Ishikawa (cell line): ENCODE measurements around the gene GLI3.

Experiments used
- CEBPB ChIP-seq: IDR thresholded peaks from 2 replicates; pipeline ENCODE4 v1.6.1; 2012
- CREB1 ChIP-seq: IDR thresholded peaks from 2 replicates; pipeline ENCODE4 v1.6.1; 2012; ENCODE audit warnings: low read depth
- EGR1 ChIP-seq: IDR thresholded peaks from 2 replicates; pipeline ENCODE4 v1.6.1; 2012
- EP300 ChIP-seq: IDR thresholded peaks from 2 replicates; pipeline ENCODE4 v1.6.1; 2012; ENCODE audit warnings: borderline replicate concordance
- FOXM1 ChIP-seq: IDR thresholded peaks from 2 replicates; pipeline ENCODE4 v1.6.1; 2012; ENCODE audit warnings: low read depth, borderline replicate concordance
- NFIC ChIP-seq: IDR thresholded peaks from 2 replicates; pipeline ENCODE4 v1.6.1; 2012
- RAD21 ChIP-seq: IDR thresholded peaks from 2 replicates; pipeline ENCODE4 v1.6.1; 2012; ENCODE audit warnings: low read depth
- TAF1 ChIP-seq: IDR thresholded peaks from 2 replicates; pipeline ENCODE4 v1.6.1; 2012; ENCODE audit warnings: low read depth, mild to moderate bottlenecking
- YY1 ChIP-seq: IDR thresholded peaks from 2 replicates; pipeline ENCODE4 v1.6.1; 2012; ENCODE audit warnings: low read depth
- ZBTB7A ChIP-seq: IDR thresholded peaks from 2 replicates; pipeline ENCODE4 v1.6.1; 2012; ENCODE audit warnings: low read depth
- TF ChIP-seq, protein P1 (sequence below): IDR thresholded peaks from 2 replicates; pipeline ENCODE4 v1.6.1; 2012
- TF ChIP-seq, protein P2 (sequence below): IDR thresholded peaks from 2 replicates; pipeline ENCODE4 v1.6.1; 2012; ENCODE audit warnings: low read depth, mild to moderate bottlenecking
- TF ChIP-seq, protein P3 (sequence below): IDR thresholded peaks from 2 replicates; pipeline ENCODE4 v1.6.1; 2012

DNA sequence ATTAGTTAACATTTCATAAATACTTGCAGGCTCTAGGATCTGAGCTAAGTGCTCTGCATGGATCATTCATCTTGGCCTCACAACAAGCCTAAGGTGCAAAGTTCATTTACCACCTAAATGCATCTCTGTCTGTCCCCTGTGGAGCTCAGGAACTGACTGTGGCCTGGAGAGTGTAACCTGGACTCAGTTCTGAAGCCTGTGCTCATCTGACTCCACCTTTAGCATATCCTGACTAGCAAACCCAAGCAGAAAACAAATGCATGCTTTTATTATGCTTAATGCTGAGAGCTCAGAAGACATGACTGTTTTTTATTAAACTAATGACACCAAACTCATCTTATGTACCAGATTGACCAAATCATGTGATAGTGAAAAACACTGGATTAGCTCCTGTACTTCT, 288.5 kb downstream of the GLI3 start:
- no peak for TF ChIP-seq NFIC
- TF ChIP-seq YY1 = no peak
- TF ChIP-seq FOXM1 = no peak
- no peak for TF ChIP-seq EP300
- TF ChIP-seq ZBTB7A = no peak
- TF ChIP-seq, protein P1, sequence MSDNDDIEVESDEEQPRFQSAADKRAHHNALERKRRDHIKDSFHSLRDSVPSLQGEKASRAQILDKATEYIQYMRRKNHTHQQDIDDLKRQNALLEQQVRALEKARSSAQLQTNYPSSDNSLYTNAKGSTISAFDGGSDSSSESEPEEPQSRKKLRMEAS = no peak
- TF ChIP-seq RAD21 = no peak
- no peak for TF ChIP-seq TAF1
- TF ChIP-seq, protein P2, sequence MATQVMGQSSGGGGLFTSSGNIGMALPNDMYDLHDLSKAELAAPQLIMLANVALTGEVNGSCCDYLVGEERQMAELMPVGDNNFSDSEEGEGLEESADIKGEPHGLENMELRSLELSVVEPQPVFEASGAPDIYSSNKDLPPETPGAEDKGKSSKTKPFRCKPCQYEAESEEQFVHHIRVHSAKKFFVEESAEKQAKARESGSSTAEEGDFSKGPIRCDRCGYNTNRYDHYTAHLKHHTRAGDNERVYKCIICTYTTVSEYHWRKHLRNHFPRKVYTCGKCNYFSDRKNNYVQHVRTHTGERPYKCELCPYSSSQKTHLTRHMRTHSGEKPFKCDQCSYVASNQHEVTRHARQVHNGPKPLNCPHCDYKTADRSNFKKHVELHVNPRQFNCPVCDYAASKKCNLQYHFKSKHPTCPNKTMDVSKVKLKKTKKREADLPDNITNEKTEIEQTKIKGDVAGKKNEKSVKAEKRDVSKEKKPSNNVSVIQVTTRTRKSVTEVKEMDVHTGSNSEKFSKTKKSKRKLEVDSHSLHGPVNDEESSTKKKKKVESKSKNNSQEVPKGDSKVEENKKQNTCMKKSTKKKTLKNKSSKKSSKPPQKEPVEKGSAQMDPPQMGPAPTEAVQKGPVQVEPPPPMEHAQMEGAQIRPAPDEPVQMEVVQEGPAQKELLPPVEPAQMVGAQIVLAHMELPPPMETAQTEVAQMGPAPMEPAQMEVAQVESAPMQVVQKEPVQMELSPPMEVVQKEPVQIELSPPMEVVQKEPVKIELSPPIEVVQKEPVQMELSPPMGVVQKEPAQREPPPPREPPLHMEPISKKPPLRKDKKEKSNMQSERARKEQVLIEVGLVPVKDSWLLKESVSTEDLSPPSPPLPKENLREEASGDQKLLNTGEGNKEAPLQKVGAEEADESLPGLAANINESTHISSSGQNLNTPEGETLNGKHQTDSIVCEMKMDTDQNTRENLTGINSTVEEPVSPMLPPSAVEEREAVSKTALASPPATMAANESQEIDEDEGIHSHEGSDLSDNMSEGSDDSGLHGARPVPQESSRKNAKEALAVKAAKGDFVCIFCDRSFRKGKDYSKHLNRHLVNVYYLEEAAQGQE = no peak
- no peak for TF ChIP-seq EGR1
- no peak for TF ChIP-seq CEBPB
- TF ChIP-seq CREB1 = no peak
- TF ChIP-seq, protein P3, sequence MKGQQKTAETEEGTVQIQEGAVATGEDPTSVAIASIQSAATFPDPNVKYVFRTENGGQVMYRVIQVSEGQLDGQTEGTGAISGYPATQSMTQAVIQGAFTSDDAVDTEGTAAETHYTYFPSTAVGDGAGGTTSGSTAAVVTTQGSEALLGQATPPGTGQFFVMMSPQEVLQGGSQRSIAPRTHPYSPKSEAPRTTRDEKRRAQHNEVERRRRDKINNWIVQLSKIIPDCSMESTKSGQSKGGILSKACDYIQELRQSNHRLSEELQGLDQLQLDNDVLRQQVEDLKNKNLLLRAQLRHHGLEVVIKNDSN = no peak
